Right kidney (tissue), 1 donor: ENCODE results near the gene HLCS.

ENCODE experiments used
- DNase-seq: peaks from one replicate; pipeline ENCODE4 v3.0.0-alpha.2; 2016

The HLCS gene

GRCh38 chr21:36881228-36881627 lies 85.2 kb downstream of the HLCS start:
- DNase-seq, result no peak

GRCh38 chr21:36879827-36880226 lies 86.6 kb downstream of the HLCS start:
- DNase-seq, result no peak

- DNase-seq, result no peak
These were observed 88.7 kb downstream of the HLCS start for GRCh38 chr21:36877741-36878140.

GRCh38 chr21:36874665-36875064 lies 91.8 kb downstream of the HLCS start:
- no peak for DNase-seq

- DNase-seq, result no peak
These were observed 93.0 kb downstream of the HLCS start for GRCh38 chr21:36873513-36873912.

- DNase-seq, result no peak
These were observed 99.1 kb downstream of the HLCS start for GRCh38 chr21:36867291-36867905.

- DNase-seq, result no peak
These were observed 100.0 kb downstream of the HLCS start for GRCh38 chr21:36866419-36866818.

- DNase-seq, result no peak
These were observed 101.5 kb downstream of the HLCS start for GRCh38 chr21:36864974-36865373.

- no peak for DNase-seq
These were observed 103.2 kb downstream of the HLCS start for GRCh38 chr21:36863260-36863659.

- DNase-seq, result no peak
These were observed 104.7 kb downstream of the HLCS start for GRCh38 chr21:36861595-36862323.

- no peak for DNase-seq
These were observed 105.5 kb downstream of the HLCS start for GRCh38 chr21:36860736-36861594.

GRCh38 chr21:36859744-36860501 lies 106.5 kb downstream of the HLCS start:
- DNase-seq, result no peak

- DNase-seq, result no peak
These were observed 108.0 kb downstream of the HLCS start for GRCh38 chr21:36858320-36858957.

- no peak for DNase-seq
These were observed 109.8 kb downstream of the HLCS start for GRCh38 chr21:36856643-36857042.

GRCh38 chr21:36854391-36854790 lies 112.1 kb downstream of the HLCS start:
- DNase-seq, result no peak

GRCh38 chr21:36852864-36853263 lies 113.6 kb downstream of the HLCS start:
- DNase-seq, result no peak

GRCh38 chr21:36852293-36852692 lies 114.2 kb downstream of the HLCS start:
- DNase-seq, result no peak

- no peak for DNase-seq
These were observed 115.3 kb downstream of the HLCS start for GRCh38 chr21:36851121-36851520.

GRCh38 chr21:36850372-36850771 lies 116.1 kb downstream of the HLCS start:
- DNase-seq, result no peak

- no peak for DNase-seq
These were observed 116.9 kb downstream of the HLCS start for GRCh38 chr21:36849461-36850105.

GRCh38 chr21:36848730-36849274 lies 117.7 kb downstream of the HLCS start:
- no peak for DNase-seq
